ENCODE results near the gene CTNNA3. TPM values are rescaled to one million over a fixed set of nuclear protein-coding genes. Genes with fewer than 3 reads are reported as not detected.

Gene CTNNA3
- total RNA-seq, 1 donor: not detected

GRCh38 chr10:66394342-66395063 is 1301.5 kb downstream of the CTNNA3 start:
- H2AFZ ChIP-seq (ENCODE audit: low read length): no peak overlapping the region
- H3K9me3 ChIP-seq (ENCODE audit: low read depth, low read length): no peaks in the 10 kb centered on the region
- H3K4me3 ChIP-seq (ENCODE audit: insufficient read depth, low read length): no peak overlapping the region
- DNase-seq (ENCODE audit: insufficient read length, low spot score, missing footprints): no peak
- H3K4me1 ChIP-seq (ENCODE audit: insufficient read depth, low read length): no peaks in the 10 kb centered on the region
- no peaks in the 10 kb centered on the region for H3K36me3 ChIP-seq (ENCODE audit: insufficient read depth, low read length)
- no peaks in the 10 kb centered on the region for H4K20me1 ChIP-seq (ENCODE audit: insufficient read depth, low read length)
- TF ChIP-seq CTCF (IDR thresholded peaks at IDR 0.05; ENCODE audit: extremely low read depth, low read depth, low read length): no peak
- H3K4me2 ChIP-seq (ENCODE audit: insufficient read depth, low read length): no peak overlapping the region
- H3K27me3 ChIP-seq (ENCODE audit: insufficient read depth, low read length): no peaks in the 10 kb centered on the region
- H3K27ac ChIP-seq (ENCODE audit: low read depth, low read length): no peak overlapping the region
- no peaks in the 10 kb centered on the region for H3K79me2 ChIP-seq (ENCODE audit: insufficient read depth, low read length)

GRCh38 chr10:66390926-66391325 is 1305.1 kb downstream of the CTNNA3 start:
- no peaks in the 10 kb centered on the region for H4K20me1 ChIP-seq (ENCODE audit: insufficient read depth, low read length)

GRCh38 chr10:66381045-66381444 is 1315.0 kb downstream of the CTNNA3 start:
- no peak for TF ChIP-seq CTCF (IDR thresholded peaks at IDR 0.05; ENCODE audit: extremely low read depth, low read depth, low read length)
- no peak overlapping the region for H2AFZ ChIP-seq (ENCODE audit: low read length)

More at GRCh38 chr10:66390926-66391325, 1305.1 kb downstream of the CTNNA3 start:
- Histone ChIP-seq H3K4me1 (ENCODE audit: insufficient read depth, low read length) (no peaks in the 10 kb centered on the region), H2AFZ (ENCODE audit: low read length) (no peak overlapping the region), H3K4me3 (ENCODE audit: insufficient read depth, low read length) (no peak overlapping the region), H3K36me3 (ENCODE audit: insufficient read depth, low read length) (no peaks in the 10 kb centered on the region), H3K27ac (ENCODE audit: low read depth, low read length) (no peak overlapping the region), H3K9me3 (ENCODE audit: low read depth, low read length) (no peaks in the 10 kb centered on the region), H3K79me2 (ENCODE audit: insufficient read depth, low read length) (no peaks in the 10 kb centered on the region), H3K27me3 (ENCODE audit: insufficient read depth, low read length) (no peaks in the 10 kb centered on the region), H3K4me2 (ENCODE audit: insufficient read depth, low read length) (no peak overlapping the region)
- no peak for TF ChIP-seq CTCF (IDR thresholded peaks at IDR 0.05; ENCODE audit: extremely low read depth, low read depth, low read length)
- DNase-seq (ENCODE audit: insufficient read length, low spot score, missing footprints): no peak

GRCh38 chr10:66378117-66378876 is 1317.7 kb downstream of the CTNNA3 start:
- Histone ChIP-seq H3K4me1 (ENCODE audit: insufficient read depth, low read length) (no peaks in the 10 kb centered on the region), H2AFZ (ENCODE audit: low read length) (no peak overlapping the region), H3K27ac (ENCODE audit: low read depth, low read length) (no peak overlapping the region), H3K4me3 (ENCODE audit: insufficient read depth, low read length) (no peak overlapping the region), H3K79me2 (ENCODE audit: insufficient read depth, low read length) (no peaks in the 10 kb centered on the region), H4K20me1 (ENCODE audit: insufficient read depth, low read length) (no peaks in the 10 kb centered on the region), H3K27me3 (ENCODE audit: insufficient read depth, low read length) (no peaks in the 10 kb centered on the region), H3K36me3 (ENCODE audit: insufficient read depth, low read length) (no peaks in the 10 kb centered on the region), H3K9me3 (ENCODE audit: low read depth, low read length) (peaks cover 5% of the 10 kb centered on the region), H3K4me2 (ENCODE audit: insufficient read depth, low read length) (no peak overlapping the region)
- TF ChIP-seq CTCF (IDR thresholded peaks at IDR 0.05; ENCODE audit: extremely low read depth, low read depth, low read length): no peak
- peak; percentile 36 for DNase-seq (ENCODE audit: insufficient read length, low spot score, missing footprints)

More at GRCh38 chr10:66381045-66381444, 1315.0 kb downstream of the CTNNA3 start:
- DNase-seq (ENCODE audit: insufficient read length, low spot score, missing footprints): no peak
- Histone ChIP-seq H3K9me3 (ENCODE audit: low read depth, low read length) (peaks cover 5% of the 10 kb centered on the region), H3K27me3 (ENCODE audit: insufficient read depth, low read length) (no peaks in the 10 kb centered on the region), H3K4me3 (ENCODE audit: insufficient read depth, low read length) (no peak overlapping the region), H3K36me3 (ENCODE audit: insufficient read depth, low read length) (no peaks in the 10 kb centered on the region), H3K4me2 (ENCODE audit: insufficient read depth, low read length) (no peak overlapping the region), H3K4me1 (ENCODE audit: insufficient read depth, low read length) (no peaks in the 10 kb centered on the region), H3K27ac (ENCODE audit: low read depth, low read length) (no peak overlapping the region), H4K20me1 (ENCODE audit: insufficient read depth, low read length) (no peaks in the 10 kb centered on the region), H3K79me2 (ENCODE audit: insufficient read depth, low read length) (no peaks in the 10 kb centered on the region)

Data from osteoblast (primary cell).